HG03469 (cell line): ENCODE results near the gene FHIT.

Experiments
- ATAC-seq: cut with Tn5 transposase; IDR thresholded peaks from one replicate; pipeline ENCODE4 v1.9.1; 2021; ENCODE audit warnings: mild to moderate bottlenecking, moderate library complexity, moderate number of reproducible peaks; ENCODE audit not compliant: unreplicated experiment

The FHIT gene

DNA sequence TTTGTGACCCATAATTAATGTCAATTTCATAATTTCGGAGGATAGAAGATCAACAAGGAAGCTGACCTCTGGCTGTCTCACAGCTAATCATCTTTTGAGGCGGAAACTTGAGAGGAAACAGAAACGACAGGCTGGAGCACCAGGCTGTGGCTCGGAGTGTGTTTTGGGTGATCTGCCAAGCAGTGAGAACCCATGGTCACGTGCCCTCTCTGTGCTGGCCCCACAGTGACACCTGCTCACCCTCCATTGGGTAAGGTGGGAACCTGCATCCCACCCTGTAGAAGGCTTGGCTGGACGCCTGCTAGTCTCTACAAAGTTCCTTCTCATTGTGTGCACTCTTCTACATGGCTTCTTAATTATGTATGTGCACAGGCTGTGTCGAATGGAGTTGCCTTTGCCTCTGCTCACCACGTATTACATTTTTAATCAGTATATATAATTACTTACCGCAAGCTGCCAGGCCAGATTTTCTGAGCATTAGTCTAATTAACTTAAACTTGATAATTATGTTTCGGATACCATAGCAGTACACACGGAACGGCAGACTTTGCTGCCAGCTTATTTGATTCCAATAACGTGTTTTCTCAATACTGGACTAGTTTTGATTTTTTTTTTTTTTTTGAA lies 1482.0 kb downstream of the FHIT start:
- no peak for ATAC-seq

- ATAC-seq = no peak
These were observed 1484.9 kb downstream of the FHIT start for GRCh38 chr3:59766200-59766872.

DNA sequence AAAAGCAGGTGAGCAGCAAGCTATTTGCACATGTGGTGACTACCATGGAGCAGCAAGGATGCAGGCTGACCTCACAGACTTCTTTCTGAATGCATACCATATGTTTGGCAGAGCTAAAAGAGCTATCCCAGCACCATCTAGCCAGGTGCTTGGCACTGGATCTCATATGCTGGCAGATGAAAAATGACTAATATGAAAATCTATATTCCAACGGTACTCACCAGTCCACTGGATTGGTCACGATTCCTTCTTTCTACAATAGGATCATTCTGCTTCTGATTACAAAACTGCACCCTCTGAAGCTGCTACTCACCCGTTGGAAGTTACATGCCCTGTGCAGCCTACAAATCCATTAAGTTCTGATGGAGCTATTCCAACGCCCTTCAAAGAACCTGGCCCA lies 1487.1 kb downstream of the FHIT start:
- no peak for ATAC-seq

DNA sequence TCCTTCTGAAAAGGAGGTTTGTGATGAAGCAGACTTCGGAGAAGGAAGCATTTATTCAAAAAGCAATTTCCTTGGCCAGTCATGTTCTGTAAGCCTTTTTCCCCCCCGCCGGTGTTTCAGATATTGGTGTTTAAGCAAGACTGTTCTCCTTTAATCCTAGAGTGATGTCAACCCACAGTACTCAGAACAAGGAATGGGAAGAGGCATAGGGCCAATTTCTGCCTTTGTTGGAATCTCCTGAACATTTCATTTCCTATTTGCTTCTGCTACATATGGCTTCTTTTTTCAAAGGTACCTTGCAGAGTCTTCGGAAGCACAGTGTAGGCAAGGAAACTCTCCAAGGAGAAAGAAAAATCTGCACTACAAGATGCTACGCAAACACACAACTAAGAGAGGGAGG lies 1488.3 kb downstream of the FHIT start:
- no peak for ATAC-seq

- ATAC-seq = no peak
These were observed 1491.8 kb downstream of the FHIT start for GRCh38 chr3:59759298-59760031.

- ATAC-seq = no peak
These were observed 1492.6 kb downstream of the FHIT start for GRCh38 chr3:59758672-59759071.

- no peak for ATAC-seq
These were observed 1494.3 kb downstream of the FHIT start for GRCh38 chr3:59756934-59757333.

GRCh38 chr3:59754456-59755129 lies 1496.7 kb downstream of the FHIT start:
- no peak for ATAC-seq

GRCh38 chr3:59753808-59754450 lies 1497.3 kb downstream of the FHIT start:
- ATAC-seq = no peak

GRCh38 chr3:59752925-59753324 lies 1498.3 kb downstream of the FHIT start:
- no peak for ATAC-seq

DNA sequence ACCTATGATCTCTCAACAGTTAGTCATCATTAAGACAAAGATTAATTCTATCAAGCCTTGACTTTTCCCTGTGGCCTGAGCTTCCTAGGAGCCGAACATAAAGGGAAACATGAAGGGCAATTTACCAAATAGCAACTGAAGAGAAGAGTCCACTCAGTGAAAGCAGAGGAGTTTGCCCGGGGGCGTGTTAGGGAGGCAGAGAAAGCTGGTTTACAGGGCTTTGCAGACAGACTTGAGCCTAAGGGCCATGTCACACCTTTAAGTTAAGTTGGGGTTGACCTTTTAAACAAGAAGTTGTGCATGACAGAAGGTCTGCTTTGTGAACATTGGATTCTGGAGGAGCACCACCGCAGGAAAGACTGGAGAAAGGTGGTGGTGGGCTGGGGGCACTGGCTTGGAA lies 1499.6 kb downstream of the FHIT start:
- ATAC-seq = no peak

- no peak for ATAC-seq
These were observed 1500.9 kb downstream of the FHIT start for GRCh38 chr3:59750391-59750790.

- ATAC-seq = no peak
These were observed 1502.0 kb downstream of the FHIT start for GRCh38 chr3:59749291-59749690.

GRCh38 chr3:59746585-59746984 lies 1504.7 kb downstream of the FHIT start:
- ATAC-seq = no peak

- ATAC-seq = no peak
These were observed 1514.0 kb downstream of the FHIT start for GRCh38 chr3:59737241-59737640.

- ATAC-seq = no peak
These were observed 1517.2 kb downstream of the FHIT start for GRCh38 chr3:59734061-59734460.

DNA sequence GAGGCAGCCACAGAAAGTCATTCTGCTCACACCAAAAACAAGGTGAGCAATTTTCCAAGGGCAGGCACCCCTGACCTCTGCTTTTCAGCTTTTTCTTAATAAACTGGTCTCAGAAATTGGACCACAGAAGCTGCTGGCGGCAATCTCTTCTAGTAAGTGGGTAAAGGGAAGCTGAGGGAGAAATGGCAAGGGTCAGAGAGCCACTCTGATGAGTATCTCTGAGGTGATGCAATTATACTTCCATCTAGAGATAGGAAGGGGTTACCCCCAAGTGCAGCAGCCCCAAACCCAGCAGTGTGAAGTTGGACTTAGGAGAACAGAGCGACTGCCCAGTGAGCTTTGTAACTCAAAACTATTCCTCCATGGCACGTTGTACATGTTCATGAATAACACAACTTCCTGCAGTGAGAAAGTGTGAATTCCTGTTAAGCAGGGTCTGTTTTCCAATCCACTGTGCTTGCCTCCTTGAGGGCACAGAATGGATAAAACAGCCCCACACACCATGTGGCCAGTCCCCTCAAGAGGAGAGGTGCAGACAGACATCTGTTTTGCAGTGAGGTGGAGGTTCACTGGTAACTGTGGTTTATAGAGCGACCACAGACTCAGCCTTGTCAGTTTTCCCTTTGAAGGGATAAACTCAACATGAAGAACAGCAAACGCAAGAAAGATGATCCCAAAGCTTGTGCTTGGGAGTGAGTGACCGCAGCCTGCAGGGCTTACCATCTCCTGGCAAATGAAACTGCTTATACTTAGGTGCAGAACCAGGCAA lies 1518.0 kb downstream of the FHIT start:
- no peak for ATAC-seq

DNA sequence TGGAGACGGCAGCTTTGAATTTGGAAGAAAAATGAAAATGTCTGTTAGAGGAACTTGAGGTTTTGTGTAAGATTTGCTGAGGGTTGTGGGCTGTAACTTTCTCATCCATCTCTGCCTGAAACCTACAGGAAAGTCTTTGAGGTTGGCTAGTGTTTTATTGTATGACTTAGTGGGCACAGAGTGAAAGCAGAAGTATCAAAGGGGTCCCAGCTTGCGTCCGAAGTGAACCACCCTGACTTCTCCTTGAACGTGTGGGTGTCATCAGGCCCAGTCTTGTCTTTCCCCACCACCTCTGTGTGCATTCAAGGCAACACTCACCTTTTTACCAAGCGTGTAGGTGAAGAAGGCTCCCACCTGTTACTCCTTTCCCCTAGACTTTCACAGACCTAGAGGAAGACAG lies 1519.3 kb downstream of the FHIT start:
- peak; percentile 83 for ATAC-seq

DNA sequence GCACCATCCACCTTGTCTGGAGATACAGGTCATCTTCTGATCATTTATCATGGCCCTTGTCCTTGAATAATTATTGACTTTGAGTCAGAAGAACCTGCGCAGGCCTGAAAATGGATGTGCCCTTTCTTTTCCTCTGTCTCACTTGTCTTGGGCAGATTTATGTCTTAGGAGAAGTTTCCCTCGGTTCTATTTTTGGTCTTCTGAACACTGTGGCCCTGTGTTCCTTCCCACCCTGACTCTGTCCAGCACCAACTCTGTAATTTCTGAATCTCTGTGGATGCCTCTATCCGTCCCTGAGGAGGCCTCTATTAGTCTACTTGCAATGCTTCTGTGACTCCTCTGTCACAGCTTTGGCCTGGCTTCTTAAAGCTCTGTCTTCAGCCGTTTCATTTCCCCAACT lies 1520.7 kb downstream of the FHIT start:
- ATAC-seq = no peak

DNA sequence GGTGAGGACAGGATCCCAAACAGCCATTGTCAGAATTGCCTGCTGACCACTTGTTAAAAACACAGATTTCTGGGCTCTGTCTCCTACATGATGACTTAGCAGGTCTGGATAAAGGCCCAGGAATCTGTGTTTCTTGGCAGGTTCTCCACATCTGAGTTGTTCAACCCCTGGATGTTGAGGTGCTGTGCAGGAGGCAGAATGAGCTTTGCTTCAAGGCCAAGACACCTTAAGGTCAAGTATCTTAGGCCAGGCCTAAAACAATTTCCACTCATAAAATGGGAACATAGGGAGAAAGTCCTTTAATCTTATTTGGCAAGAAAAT lies 1522.7 kb downstream of the FHIT start:
- no peak for ATAC-seq
